VCaP (cell line): ENCODE measurements around the gene PPP1R2.
"Not testable (repeated sequence)": the region's sequence is repeated elsewhere in the genome, so short reads cannot be mapped to it uniquely, and the experiment has no call there.

Experiments used
- H3K27ac ChIP-seq: fragments of 450-650 bp; 2 replicates; pipeline ENCODE4 v1.5.1; 2017
- CTCF ChIP-seq: fragments of 450-650 bp; conservative IDR thresholded peaks from 2 replicates; pipeline ENCODE4 v1.5.1; 2017; ENCODE audit warnings: mild to moderate bottlenecking, moderate library complexity

Gene PPP1R2

GRCh38 chr3:195524171-195524896 is 18.8 kb downstream of the PPP1R2 start:
- no peak for TF ChIP-seq CTCF
- H3K27ac ChIP-seq: no peak overlapping the region

- no peak overlapping the region for H3K27ac ChIP-seq
- TF ChIP-seq CTCF: peak; percentile 67
These were observed 20.7 kb downstream of the PPP1R2 start for GRCh38 chr3:195522254-195523023.

GRCh38 chr3:195517030-195517429 is 26.1 kb downstream of the PPP1R2 start:
- no peak for TF ChIP-seq CTCF
- no peak overlapping the region for H3K27ac ChIP-seq

- not testable (repeated sequence) for H3K27ac ChIP-seq
These were observed 28.4 kb downstream of the PPP1R2 start for GRCh38 chr3:195514610-195515235.

- TF ChIP-seq CTCF: no peak
- H3K27ac ChIP-seq: no peak overlapping the region
These were observed 30.3 kb downstream of the PPP1R2 start for GRCh38 chr3:195512798-195513345.

- H3K27ac ChIP-seq: no peak overlapping the region
- TF ChIP-seq CTCF: no peak
These were observed 32.0 kb downstream of the PPP1R2 start for GRCh38 chr3:195511136-195511535.

- no peak overlapping the region for H3K27ac ChIP-seq
- TF ChIP-seq CTCF: no peak
These were observed 34.9 kb downstream of the PPP1R2 start for GRCh38 chr3:195508185-195508584.
